Ishikawa (cell line): ENCODE data around the gene MTCP1.

Experiments used
- CEBPB ChIP-seq: IDR thresholded peaks from 2 replicates; pipeline ENCODE4 v1.6.1; 2012
- CREB1 ChIP-seq: IDR thresholded peaks from 2 replicates; pipeline ENCODE4 v1.6.1; 2012; ENCODE audit warnings: low read depth
- EGR1 ChIP-seq: IDR thresholded peaks from 2 replicates; pipeline ENCODE4 v1.6.1; 2012
- EP300 ChIP-seq: IDR thresholded peaks from 2 replicates; pipeline ENCODE4 v1.6.1; 2012; ENCODE audit warnings: borderline replicate concordance
- FOXM1 ChIP-seq: IDR thresholded peaks from 2 replicates; pipeline ENCODE4 v1.6.1; 2012; ENCODE audit warnings: low read depth, borderline replicate concordance
- MAX ChIP-seq: IDR thresholded peaks from 2 replicates; pipeline ENCODE4 v1.6.1; 2012
- NFIC ChIP-seq: IDR thresholded peaks from 2 replicates; pipeline ENCODE4 v1.6.1; 2012
- RAD21 ChIP-seq: IDR thresholded peaks from 2 replicates; pipeline ENCODE4 v1.6.1; 2012; ENCODE audit warnings: low read depth
- REST ChIP-seq: IDR thresholded peaks from 2 replicates; pipeline ENCODE4 v1.6.1; 2012; ENCODE audit warnings: low read depth, mild to moderate bottlenecking
- TAF1 ChIP-seq: IDR thresholded peaks from 2 replicates; pipeline ENCODE4 v1.6.1; 2012; ENCODE audit warnings: low read depth, mild to moderate bottlenecking
- TCF12 ChIP-seq: IDR thresholded peaks from 2 replicates; pipeline ENCODE4 v1.6.1; 2012; ENCODE audit warnings: low read depth
- TEAD4 ChIP-seq: IDR thresholded peaks from 2 replicates; pipeline ENCODE4 v1.6.1; 2012
- USF1 ChIP-seq: IDR thresholded peaks from 2 replicates; pipeline ENCODE4 v1.6.1; 2012
- YY1 ChIP-seq: IDR thresholded peaks from 2 replicates; pipeline ENCODE4 v1.6.1; 2012; ENCODE audit warnings: low read depth
- ZBTB7A ChIP-seq: IDR thresholded peaks from 2 replicates; pipeline ENCODE4 v1.6.1; 2012; ENCODE audit warnings: low read depth

MTCP1 gene

GRCh38 chrX:155070663-155070974, 317 bp downstream of the MTCP1 start:
- peak; percentile 39; the same call in 1 of the 2 replicates for TF ChIP-seq TAF1
- no peak for TF ChIP-seq RAD21

GRCh38 chrX:155070038-155070437, 898 bp downstream of the MTCP1 start:
- no peak for TF ChIP-seq CEBPB
- TF ChIP-seq NFIC, result no peak
- no peak for TF ChIP-seq TCF12
- TF ChIP-seq MAX, result no peak
- no peak for TF ChIP-seq FOXM1
- TF ChIP-seq CREB1, result no peak
- no peak for TF ChIP-seq USF1
- TF ChIP-seq YY1, result no peak
- no peak for TF ChIP-seq REST
- no peak for TF ChIP-seq ZBTB7A
- TF ChIP-seq EGR1, result no peak

GRCh38 chrX:155069414-155069813, 1.5 kb downstream of the MTCP1 start:
- no peak for TF ChIP-seq TAF1
- TF ChIP-seq EGR1, result no peak
- no peak for TF ChIP-seq EP300
- TF ChIP-seq RAD21, result no peak
- no peak for TF ChIP-seq NFIC
- TF ChIP-seq YY1, result no peak
- no peak for TF ChIP-seq FOXM1
- TF ChIP-seq CREB1, result no peak
- TF ChIP-seq CEBPB, result no peak
- TF ChIP-seq REST, result no peak
- no peak for TF ChIP-seq USF1
- no peak for TF ChIP-seq ZBTB7A
- TF ChIP-seq TCF12, result no peak
- TF ChIP-seq TEAD4, result no peak
- TF ChIP-seq MAX, result no peak

- TF ChIP-seq CEBPB (no peak), RAD21 (no peak), REST (no peak), FOXM1 (no peak)
Measured at GRCh38 chrX:155068165-155068564, 2.8 kb downstream of the MTCP1 start.

GRCh38 chrX:155065035-155065734, 5.8 kb downstream of the MTCP1 start:
- TF ChIP-seq FOXM1 (no peak), EP300 (no peak), CREB1 (no peak), REST (no peak), YY1 (no peak), TEAD4 (no peak), TCF12 (no peak), ZBTB7A (no peak), USF1 (no peak), EGR1 (no peak), TAF1 (no peak)
